22Rv1 (cell line): Measurements from ENCODE around the gene EPHA6.
A peak's percentile ranks its signal among the peaks of the same experiment; 100 is the strongest.

Source experiments
- H3K27ac ChIP-seq: fragments of 450-650 bp; 2 replicates; pipeline ENCODE4 v1.5.1; 2017
- ZFX ChIP-seq: fragments of 450-650 bp; IDR thresholded peaks from 2 replicates; pipeline ENCODE4 v1.6.1; 2017; ENCODE audit warnings: antibody characterized with exemption, borderline replicate concordance
- TF ChIP-seq, protein P1 (sequence below): fragments of 450-650 bp; IDR thresholded peaks from 2 replicates; pipeline ENCODE4 v1.5.1; 2017; ENCODE audit warnings: mild to moderate bottlenecking

Gene EPHA6

DNA sequence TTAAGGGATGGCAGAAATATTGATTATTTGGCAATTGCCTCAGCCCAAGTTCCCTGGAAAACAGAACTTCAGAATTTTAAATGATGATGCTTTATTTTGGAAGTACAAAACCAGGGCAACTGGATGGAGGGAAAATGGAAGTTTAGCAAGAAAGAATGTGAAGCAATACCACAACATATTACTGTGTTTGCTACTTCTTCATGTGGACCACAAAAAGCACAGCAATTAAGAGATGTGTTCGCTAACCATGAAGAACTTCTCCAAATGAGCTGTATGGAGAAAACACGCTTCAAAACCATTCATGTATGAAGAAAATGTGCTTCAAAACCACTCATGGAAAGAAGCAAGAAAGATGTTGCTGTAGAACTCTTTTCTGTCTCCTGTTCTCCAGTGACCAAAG is 885.5 kb downstream of the EPHA6 start:
- no peak overlapping the region for H3K27ac ChIP-seq
- no peak for TF ChIP-seq ZFX
- TF ChIP-seq, protein P1, sequence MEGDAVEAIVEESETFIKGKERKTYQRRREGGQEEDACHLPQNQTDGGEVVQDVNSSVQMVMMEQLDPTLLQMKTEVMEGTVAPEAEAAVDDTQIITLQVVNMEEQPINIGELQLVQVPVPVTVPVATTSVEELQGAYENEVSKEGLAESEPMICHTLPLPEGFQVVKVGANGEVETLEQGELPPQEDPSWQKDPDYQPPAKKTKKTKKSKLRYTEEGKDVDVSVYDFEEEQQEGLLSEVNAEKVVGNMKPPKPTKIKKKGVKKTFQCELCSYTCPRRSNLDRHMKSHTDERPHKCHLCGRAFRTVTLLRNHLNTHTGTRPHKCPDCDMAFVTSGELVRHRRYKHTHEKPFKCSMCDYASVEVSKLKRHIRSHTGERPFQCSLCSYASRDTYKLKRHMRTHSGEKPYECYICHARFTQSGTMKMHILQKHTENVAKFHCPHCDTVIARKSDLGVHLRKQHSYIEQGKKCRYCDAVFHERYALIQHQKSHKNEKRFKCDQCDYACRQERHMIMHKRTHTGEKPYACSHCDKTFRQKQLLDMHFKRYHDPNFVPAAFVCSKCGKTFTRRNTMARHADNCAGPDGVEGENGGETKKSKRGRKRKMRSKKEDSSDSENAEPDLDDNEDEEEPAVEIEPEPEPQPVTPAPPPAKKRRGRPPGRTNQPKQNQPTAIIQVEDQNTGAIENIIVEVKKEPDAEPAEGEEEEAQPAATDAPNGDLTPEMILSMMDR: no peak

DNA sequence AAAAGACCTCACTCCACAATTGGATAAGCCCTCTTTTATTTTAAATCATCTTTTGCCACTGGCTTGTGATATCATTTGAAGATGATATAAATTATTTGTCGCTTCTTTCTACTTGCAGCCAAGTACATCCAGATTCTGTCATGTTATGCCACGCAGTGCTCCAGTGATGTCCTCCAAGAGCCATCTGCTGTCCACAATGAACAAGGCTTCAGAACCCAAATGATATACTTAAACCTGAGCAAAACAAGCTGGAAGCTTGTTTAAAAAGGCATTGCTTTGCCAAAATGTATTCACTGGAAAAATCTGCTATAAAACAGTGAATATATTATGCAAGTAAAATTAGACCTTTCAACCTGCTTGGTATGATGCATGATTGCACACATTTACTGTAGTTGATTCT is 891.4 kb downstream of the EPHA6 start:
- TF ChIP-seq, protein P1: no peak
- TF ChIP-seq ZFX: no peak
- H3K27ac ChIP-seq: no peak overlapping the region

DNA sequence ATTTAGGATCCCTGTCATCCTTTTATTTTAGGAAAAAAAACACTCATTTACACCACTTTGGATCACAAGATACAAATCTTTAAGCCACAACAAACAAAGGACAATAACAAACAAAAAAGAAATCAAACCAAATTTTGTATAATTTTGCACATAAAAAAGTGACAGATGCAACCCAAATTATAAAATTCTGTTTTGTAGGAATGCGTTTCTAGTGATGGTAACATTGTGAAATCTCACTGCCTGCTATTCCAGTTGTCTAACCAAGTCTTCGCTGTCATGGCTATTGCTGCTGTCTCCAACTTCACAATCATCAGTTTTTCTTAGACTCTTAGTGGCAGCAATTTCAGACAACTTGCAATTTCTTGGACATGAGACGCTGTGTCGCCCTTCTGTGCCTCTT is 891.8 kb downstream of the EPHA6 start:
- H3K27ac ChIP-seq: no peak overlapping the region
- TF ChIP-seq ZFX: no peak
- TF ChIP-seq, protein P1: no peak

DNA sequence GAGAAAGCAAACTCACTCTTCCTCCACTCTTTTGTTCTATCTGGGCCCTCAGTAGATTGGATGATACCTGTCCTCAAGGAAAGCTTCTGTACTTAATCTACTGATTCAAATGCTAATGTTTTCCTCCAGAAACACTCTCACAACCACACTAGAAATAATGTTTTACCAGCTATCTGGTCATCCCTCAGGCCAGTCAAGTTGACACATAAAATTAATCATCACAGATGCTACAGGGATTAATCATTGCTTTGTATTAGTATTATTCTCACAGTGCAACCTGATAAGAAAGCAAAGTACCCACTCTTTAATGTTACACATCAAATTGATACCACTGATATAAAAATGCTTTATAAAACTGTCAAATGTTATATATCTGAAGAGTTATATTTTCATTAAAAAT is 897.3 kb downstream of the EPHA6 start:
- H3K27ac ChIP-seq: no peak overlapping the region
- TF ChIP-seq ZFX: no peak
- TF ChIP-seq, protein P1: no peak

DNA sequence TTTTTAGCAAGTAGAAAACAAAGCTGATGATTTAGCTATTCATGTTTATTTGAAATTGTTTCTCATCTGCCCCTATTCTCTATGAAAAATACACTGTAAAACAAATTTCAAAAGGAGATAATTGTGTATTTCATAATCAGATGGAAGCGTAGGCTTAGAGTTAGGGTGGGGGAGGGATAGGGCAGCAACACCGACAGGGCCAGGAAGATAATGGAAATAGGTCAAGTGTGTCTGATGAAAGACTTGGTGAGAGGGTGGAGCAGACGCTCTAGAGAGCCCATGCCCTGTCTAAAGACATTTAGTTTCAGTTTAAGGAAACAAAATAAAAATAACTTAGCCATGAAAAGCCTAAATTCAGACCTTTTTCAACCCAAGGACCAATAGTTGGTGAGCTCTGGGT is 898.5 kb downstream of the EPHA6 start:
- H3K27ac ChIP-seq: no peak overlapping the region
- TF ChIP-seq ZFX: no peak
- TF ChIP-seq, protein P1: no peak

DNA sequence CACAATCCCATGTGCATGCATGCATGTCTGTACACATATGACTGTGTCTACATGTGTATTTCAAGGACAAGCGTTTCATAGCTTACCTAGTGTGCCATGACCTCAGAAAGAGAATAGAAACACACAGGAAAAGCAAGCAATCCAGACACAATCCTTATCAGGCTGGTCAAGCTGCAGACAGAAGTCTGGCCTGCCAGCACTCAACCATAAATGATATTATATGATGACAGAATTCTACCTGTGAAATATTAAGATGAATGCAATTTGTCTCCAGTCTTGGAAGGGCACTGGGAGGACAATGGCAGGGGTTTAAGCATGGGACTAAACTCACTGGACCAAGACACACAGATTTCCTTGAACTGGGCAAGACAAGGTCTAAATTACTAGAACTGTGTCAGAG is 899.2 kb downstream of the EPHA6 start:
- no peak overlapping the region for H3K27ac ChIP-seq
- TF ChIP-seq, protein P1: no peak
- no peak for TF ChIP-seq ZFX

DNA sequence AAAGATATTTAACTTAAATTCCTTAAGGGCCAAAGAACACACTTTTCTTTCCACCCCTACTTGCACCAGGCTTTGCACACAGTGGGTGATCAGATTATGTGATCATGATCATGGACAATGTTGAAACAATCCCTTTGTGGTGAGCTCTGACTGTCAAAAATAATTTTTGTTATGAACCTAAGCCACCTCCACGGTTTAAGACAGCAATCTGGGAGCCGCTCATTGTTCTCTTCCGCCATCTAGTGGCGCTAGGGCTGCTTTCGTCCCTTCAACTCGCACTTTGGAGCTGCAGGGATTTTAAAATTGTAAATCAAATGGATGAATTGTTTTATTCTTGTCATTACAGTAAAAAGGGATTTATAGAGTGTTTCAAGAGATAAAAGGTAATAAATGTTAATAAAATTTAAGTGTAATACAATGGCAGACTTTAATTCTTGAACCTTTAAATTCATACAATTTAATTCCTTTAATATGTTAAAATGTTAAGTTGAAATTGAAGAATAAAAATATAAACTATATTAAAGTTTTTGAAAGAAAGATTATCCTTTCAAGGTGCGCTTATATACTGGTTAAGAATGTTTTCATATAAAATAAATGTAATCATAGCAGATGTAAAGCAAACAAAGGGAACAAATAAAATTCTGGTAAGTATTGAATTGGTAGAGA is 904.9 kb downstream of the EPHA6 start:
- no peak for TF ChIP-seq ZFX
- TF ChIP-seq, protein P1: peak; percentile 94
- H3K27ac ChIP-seq: no peak overlapping the region
